NCI-H524 treated with DMSO at 0.1 percent for 48 hours (cell line): ENCODE measurements around the gene CAP1.
"Not testable (repeated sequence)": the region's sequence is repeated elsewhere in the genome, so short reads cannot be mapped to it uniquely, and the experiment has no call there.

Experiments used
- DNase-seq: peaks from one replicate; lab custom pipeline; 2025; lab: John Stamatoyannopoulos, UW

Gene CAP1, protein sequence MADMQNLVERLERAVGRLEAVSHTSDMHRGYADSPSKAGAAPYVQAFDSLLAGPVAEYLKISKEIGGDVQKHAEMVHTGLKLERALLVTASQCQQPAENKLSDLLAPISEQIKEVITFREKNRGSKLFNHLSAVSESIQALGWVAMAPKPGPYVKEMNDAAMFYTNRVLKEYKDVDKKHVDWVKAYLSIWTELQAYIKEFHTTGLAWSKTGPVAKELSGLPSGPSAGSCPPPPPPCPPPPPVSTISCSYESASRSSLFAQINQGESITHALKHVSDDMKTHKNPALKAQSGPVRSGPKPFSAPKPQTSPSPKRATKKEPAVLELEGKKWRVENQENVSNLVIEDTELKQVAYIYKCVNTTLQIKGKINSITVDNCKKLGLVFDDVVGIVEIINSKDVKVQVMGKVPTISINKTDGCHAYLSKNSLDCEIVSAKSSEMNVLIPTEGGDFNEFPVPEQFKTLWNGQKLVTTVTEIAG

DNA sequence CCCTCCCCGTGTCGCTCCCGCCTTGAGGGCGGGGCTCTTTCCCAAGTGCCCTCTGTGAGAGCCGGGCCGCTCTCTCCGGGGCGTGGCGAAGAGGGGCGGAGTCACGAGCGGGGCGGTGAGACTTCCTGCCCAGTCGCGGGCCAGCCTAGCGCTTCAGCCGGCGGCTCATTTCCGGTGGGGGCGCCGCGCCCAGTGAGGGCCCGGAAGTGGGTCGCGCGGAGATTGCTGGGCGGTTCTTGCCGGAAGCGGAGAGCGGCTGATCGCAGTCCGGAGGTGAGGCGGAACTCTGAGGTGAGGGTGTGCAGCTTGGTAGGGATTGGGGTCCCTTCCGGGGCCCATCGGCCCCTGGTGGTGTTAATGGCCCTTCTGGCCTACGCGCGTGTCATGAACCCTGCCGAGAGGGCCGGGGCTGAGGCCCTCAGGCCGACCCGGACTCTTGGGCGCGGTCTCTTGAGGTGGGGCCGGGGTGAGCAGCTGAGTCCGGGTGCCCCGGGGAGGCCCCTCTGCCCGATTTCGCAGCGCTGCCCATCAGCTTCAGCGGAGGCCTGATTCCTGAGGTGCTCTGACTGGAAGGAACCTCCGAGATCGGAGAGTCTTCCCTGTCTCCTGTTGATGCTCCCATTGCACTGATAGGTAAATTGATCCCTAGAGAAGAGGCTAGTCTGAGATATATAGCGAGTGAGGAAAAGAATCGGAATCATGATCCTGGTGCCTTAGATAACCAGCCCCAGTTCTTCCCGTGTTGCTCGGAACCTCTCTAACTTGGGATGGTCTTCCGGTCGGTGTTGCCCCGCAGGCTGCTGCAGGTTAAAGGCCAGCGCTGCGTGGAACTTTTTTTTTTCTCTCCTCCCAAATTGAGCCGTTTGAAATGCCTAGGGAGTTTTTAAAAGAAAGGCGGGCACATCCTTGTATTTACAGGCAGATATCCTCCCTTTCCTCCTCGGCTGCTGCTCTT is at the start of gene CAP1:
TSS of gene CAP1 (plus strand) at position 219 of the 955 bp plus-strand sequence. CDS start 18,618 bp downstream, outside the sequence.
- peak; percentile 65 for DNase-seq

DNA sequence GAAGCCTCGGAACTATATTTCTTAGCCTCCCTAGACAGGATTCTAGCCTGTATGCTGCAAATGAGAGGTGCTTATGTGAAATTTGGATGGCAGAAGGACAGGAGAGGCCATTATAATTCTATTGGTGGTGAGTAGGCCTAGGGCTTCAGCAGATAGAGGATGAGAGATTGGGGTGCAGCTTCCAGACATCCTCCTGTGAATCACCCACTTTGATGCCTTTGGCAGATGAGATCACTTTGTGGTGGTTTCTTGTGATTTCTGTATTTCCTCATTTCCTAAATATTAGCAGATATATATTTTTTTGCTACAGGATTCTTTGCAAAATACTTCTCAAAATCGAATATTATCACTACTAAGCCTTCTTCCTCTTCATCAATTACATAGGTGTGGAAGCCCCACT is 48.3 kb upstream of the CAP1 start:
- no peak for DNase-seq

DNA sequence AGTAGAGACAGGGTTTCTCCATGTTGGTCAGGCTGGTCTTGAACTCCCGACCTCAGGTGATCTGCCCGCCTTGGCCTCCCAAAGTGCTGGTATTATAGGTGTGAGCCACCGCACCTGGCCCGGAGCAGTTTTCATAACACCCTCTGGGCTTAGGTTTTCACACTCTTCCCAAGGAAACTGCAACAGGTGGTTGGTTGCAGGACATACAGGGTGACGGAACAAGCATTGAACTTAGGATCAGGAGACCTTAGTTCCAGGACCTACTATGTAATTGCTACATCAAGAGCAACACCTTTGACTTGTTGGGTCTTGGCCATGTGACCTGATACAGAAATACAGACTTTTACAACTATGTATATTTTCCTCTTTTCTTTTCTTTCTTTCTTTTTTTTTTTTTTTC is 47.6 kb upstream of the CAP1 start:
- DNase-seq, result no peak

DNA sequence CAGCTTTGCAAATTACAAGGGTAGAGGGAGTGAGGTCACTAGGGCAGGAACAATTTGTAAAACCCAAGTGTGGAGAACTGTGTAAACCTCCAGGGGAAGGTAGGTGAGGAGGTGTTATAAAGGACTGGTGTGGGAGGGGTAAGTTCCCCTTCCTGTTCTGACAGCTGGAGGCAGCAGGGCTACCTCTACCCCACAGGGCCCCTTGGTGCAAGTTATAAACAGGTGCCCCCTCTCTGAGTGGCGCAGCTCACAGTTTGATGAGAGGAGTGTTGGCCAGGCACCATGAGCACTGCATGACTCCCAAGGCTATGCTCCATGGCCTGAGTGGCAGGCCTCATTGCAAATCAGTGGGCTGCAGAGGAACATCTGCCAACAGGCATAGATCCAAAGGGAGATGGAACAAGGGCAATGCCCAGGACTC is 44.5 kb upstream of the CAP1 start:
- DNase-seq, result no peak

GRCh38 chr1:39996396-39997004 is 44.0 kb upstream of the CAP1 start:
- DNase-seq, result no peak

GRCh38 chr1:40001456-40001855 is 39.1 kb upstream of the CAP1 start:
- no peak for DNase-seq

- no peak for DNase-seq
Measured at GRCh38 chr1:40003156-40004093, 37.1 kb upstream of the CAP1 start.

- peak; percentile 29 for DNase-seq
Measured at GRCh38 chr1:40004857-40005256, 35.7 kb upstream of the CAP1 start.

DNA sequence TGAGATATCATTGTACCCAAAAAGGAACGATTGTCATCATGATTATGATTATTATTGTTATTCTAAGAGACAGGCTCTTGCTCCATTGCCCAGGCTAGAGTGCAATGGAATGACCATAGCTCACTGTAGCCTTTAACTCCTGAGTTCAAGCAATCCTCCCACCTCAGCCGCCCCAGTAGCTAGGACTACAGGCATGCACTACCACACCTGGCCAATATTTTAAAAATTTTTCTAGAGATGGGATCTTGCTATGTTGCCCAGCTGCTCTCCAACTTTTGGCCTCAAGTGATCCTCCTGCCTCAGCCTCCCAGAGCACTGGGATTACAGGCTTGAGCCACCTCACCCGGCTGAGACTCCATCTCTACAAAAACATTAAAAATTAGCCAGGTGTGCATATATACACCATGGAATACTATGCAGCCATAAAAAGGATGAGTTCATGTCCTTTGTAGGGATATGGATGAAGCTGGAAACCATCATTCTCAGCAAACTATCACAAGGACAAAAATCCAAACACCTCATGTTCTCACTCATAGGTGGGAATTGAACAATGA is 33.0 kb upstream of the CAP1 start:
- not testable (repeated sequence) for DNase-seq

- DNase-seq, result no peak
Measured at GRCh38 chr1:40011198-40011597, 29.3 kb upstream of the CAP1 start.

- DNase-seq, result no peak
Measured at GRCh38 chr1:40014253-40014706, 26.2 kb upstream of the CAP1 start.

DNA sequence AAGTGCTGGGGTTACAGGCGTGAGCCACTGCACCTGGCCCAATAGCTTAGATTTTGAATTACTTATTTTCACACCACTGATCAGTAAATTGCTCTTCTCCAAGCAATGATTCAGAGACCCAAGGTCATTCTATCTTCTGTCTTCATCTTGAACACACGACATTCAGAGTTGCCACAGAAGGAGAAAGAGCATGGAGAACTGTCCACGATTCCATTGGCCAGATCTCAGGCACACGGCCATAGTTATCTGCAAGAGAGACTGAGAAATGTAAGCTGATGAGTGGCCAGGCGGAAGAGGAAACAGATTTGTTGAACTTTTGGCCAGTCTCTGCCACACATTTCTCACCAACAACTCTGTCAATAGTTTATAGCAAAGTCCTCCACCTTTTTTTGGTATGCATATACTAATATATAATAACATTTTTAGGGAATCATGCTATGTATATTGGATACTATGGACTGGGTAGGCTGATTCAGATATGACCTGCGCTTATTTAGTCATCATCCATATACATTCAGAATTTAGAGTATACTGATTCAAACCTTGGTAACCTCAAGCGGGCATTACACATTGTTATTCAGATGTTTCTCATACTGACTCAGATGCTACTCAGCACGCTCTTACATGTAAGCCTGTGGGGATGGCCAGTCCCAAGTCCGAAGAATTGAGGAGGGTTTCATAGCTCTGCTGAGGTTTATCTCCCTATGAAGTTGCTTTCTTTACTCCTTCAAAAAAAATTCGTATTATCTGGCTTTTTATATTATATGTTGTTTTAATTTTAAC is 25.5 kb upstream of the CAP1 start:
- no peak for DNase-seq

GRCh38 chr1:40017951-40018575 is 22.5 kb upstream of the CAP1 start:
- DNase-seq, result no peak

GRCh38 chr1:40020447-40021085 is 20.0 kb upstream of the CAP1 start:
- DNase-seq, result no peak

- DNase-seq, result no peak
Measured at GRCh38 chr1:40023379-40023944, 17.1 kb upstream of the CAP1 start.

DNA sequence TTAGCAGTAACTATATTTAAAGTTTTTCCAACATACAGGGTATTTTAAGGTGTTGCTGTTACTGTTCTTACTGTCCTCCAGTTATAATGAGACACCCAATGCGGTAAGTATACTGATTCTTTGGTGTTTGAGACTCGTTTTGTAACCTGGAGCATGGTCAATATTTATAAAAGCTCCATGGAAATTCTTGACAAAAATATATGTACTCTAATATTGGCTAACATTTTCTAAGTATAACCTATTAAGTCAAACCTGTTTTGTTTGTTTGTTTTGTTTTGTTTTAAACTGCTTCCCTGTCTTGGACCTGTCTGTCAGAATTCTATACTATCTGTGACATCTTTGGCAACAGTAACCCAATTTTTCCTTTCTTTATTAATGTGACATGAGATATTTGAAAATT is 15.9 kb upstream of the CAP1 start:
- no peak for DNase-seq

- DNase-seq, result no peak
Measured at GRCh38 chr1:40027647-40028046, 12.9 kb upstream of the CAP1 start.

DNA sequence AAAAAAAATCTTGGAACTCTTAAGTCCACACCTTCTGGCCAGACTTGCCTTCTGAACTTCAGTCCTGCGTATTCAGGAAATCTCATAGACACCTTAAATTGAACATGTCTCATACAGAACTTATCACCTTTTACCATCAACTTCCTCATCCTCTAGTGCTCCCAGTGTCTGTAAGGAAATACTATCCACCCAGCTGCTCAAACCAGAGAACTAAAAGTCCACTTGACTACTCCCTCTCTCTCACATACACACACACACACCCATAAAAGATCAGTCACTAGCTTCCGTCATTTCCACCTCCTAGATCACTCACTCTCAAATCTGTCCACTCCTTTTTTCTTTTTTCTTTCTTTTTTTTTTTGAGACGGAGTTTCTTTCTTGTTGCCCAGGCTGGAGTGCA is 10.9 kb upstream of the CAP1 start:
- no peak for DNase-seq
